Endometrial microvascular endothelial cells (primary cell): ENCODE data around the gene NELFCD. TPM values are rescaled to one million over a fixed set of nuclear protein-coding genes. Genes with fewer than 3 reads are reported as not detected.

Source experiments
- in situ Hi-C: cut with HindIII; loops from 2 replicates; pipeline ENCODE4 v1.10.0; 2017; ENCODE audit warnings: low sequenced_read_pairs, low pct_unique_long_range_greater_than_20kb; ENCODE audit errors: inconsistent ontology term
- total RNA-seq: library from RNA; depleted of rRNA; stranded (reverse); fragments of >200 nt; gene quantifications from one replicate; pipeline ENCODE4 v1.2.3, GENCODE V29; 2015; ENCODE audit errors: inconsistent ontology term

The NELFCD gene
- total RNA-seq, 1 donor from 2014 or later, result 63.8 TPM

DNA sequence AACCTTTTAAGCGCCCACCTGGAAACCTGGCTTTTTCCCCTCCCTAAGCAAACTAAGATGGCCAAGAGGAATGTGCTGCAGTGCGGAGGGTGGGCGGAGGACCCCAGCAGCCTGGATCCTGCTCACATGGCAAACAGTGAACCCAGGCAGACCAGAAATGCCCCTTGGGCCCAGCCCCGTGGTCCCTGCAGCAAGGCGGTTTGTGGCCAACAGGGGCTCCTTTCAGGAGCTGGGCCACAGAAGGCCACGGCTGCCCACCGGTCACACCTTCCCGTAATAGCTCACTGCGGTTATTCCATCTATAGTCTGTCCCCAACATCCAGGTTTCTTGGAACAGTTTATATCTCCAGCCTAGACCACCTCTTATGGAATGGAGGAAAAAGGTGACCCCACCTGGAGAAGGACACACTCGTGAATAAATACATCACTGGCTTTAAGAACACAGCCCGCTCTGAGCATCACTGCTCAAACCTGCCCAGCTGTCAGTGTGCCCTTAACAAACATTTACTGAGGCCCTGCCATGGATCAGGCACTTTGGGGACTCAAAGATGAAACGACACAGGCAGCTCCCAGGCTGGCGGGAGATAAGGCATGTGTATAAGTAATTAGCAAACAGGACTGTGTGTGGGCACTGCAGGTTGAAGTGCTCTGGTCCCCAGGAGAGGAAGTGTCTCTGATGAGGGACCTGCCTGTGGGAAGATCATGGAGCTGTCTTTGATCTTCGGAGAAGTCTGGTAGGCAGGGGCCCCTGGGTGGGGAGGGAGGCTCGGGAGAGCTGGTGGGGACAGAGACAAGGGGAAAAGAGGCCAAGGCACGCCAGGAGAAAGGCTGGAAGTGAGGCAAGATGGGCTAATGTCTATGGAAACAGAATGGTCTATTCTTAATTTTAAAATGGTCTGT, 35.0 kb downstream of the NELFCD start:
- in situ Hi-C loops, result loop anchor here (25.0 kb wide), 1 partner anchor 154 kb away; the partner anchor contains the start of genes GNAS and GNAS-AS1

DNA sequence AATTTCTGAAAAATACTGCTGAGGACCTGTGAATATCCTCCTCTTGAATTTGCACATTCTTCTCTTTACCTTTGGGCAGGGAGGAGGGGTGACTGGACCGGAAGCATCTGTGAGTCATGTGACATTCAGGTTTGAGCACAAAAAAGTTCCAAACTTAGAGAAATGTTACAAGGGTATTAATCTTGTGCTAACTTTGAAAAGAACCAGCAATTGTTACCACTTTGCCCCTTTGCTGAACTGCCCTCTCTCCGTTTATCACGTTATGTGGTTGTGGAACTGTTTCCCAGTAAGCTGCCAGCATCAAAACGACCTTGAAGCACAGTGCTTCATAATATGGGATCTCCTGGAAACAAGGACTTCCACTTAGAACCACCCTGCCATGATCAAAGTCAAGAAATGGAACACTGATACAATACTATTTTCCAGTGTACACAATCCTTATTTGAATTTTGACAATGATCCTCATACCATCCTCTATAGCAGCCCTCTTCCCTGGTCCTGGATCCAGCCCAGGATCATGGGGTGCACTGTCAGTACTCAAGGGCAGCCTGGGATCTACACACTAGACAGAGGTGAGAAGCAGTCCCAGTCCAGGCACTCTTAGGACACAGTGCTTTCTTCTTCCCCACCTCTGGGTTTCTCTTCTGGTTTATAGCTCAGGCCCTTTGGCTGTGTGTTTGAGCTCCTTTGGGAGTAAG, 35.9 kb downstream of the NELFCD start:
- in situ Hi-C loops, result loop anchor here (25.0 kb wide), 1 partner anchor 155 kb away; the partner anchor contains the start of genes GNAS and GNAS-AS1

DNA sequence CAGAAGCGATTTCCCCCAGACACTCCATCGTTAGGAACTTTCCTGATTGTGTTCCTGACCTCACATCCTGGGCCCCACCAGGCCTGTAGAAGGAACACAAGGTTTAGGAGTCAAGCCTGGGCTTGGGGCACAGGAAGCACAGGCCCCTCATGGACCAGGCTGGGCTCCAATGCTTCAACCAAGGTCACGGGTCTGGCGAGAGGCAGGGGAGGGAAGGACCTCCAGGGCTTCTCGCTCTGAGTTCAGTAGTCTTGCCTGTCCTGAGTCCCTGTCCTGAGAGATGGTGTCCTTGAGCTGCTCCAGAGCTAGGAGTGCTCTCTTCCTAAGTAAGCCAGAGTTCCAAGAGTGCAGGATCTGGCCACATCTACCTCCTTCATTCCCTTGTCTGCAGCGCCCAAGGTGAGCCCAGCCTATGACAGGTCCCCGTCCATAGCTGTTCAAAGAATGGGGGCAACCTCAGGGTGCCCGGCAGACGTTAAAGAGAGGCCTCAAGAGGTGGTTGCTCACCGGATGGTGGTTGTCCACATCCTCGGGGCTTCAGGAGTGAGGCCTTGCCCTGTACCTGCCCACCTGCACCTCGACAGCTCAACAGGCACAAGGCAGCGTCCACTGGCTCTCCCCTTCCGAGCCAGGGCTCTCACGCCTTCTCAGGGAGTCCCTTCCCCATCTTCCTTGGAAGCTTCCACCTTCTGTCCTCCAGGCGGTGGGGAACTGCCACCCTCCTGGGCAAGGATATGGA, 36.6 kb downstream of the NELFCD start:
- in situ Hi-C loops, result loop anchor here (25.0 kb wide), 1 partner anchor 155 kb away; the partner anchor contains the start of genes GNAS and GNAS-AS1

DNA sequence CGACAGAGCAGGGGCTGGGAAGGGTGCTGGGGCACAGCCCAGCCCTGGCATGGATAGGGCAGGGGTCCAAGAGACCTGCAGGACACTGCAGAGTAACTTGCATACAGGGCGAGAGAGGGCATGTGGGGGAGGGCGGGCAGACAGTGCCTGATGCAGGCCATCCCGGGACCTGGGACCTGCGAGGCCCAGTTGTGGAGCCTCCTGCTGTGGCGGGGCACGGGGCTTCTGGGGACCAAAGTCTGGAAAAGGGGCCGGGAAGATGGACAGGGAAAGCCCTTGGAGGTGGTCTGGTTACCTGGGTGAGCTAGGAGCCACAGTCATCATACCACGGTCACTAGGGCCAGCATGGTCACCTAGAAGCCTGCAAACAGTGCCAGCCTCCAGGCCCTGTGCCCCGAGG, 37.8 kb downstream of the NELFCD start:
- in situ Hi-C loops, result loop anchor here (25.0 kb wide), 1 partner anchor 157 kb away; the partner anchor contains the start of genes GNAS and GNAS-AS1

DNA sequence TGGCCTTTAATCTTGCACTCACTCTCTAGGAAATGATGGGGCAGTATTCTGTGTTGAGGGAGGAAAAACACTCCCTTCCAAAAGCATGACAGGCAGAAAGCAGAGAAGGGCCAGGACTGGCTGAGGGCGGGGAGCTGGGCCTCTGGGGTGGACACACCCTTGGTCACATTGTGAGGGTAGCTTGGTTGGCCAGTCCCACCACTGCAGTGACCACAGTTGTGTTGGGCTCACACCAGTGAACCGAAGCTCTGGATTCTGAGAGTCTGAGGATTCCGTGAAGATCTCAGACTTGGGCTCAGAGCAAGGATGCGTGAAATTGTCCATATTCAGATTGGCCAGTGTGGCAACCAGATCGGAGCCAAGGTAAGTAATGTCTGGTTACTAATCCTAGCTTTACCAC, 38.2 kb downstream of the NELFCD start, which contains the start of gene TUBB1:
TSS of gene TUBB1 (plus strand) at position 213 of the 400 bp plus-strand sequence. CDS start at position 307, 94 bp downstream.
- in situ Hi-C loops, result loop anchor here (25.0 kb wide), 1 partner anchor 157 kb away; the partner anchor contains the start of genes GNAS and GNAS-AS1

DNA sequence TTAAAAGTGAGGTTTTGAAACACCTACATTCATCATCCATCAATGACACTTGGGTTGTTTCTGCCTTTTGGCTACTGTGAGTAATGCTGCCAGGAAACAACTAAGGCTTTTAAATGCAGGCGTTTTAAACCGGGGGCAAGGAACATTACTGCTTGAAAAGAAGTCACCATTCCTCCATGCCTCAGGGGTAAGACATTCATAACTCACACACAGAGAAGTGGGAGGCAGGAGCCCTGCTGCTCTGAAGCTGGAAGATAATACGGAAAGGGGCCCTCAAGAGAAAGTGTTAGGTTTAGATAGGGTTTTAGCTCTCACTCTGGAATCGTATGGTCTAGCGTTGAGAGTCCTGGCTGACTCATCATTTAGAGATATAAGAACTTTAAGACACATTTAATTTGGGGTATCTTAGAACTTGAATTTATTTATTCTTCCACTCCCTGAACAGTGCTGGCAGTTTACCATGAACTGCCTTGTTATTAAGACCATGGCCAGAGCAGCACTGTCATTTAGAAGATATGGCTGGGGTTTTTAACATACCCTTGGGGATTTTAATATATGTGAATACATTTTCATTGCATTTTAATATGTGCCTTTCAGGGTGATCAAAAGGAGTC, 40.0 kb downstream of the NELFCD start:
- in situ Hi-C loops, result loop anchor here (25.0 kb wide), 1 partner anchor 159 kb away; the partner anchor contains the start of genes GNAS and GNAS-AS1

DNA sequence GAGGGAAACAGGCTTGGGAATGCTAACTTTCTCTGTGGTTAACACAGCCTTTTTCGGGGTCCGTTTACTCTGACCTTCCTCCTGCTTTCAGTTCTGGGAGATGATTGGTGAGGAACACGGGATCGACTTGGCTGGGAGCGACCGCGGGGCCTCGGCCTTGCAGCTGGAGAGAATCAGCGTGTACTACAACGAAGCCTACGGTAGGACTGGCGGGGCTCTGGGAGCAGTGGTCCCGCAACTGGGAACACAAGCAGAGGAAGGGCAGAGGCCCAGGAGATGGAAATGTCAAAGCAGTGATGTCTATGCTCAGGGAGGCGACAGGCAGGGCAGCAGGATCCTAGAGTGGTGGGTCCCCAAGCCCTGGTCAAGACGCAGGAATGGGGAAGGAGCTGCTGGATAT, 41.7 kb downstream of the NELFCD start:
- in situ Hi-C loops, result loop anchor here (25.0 kb wide), 1 partner anchor 160 kb away; the partner anchor contains the start of genes GNAS and GNAS-AS1

DNA sequence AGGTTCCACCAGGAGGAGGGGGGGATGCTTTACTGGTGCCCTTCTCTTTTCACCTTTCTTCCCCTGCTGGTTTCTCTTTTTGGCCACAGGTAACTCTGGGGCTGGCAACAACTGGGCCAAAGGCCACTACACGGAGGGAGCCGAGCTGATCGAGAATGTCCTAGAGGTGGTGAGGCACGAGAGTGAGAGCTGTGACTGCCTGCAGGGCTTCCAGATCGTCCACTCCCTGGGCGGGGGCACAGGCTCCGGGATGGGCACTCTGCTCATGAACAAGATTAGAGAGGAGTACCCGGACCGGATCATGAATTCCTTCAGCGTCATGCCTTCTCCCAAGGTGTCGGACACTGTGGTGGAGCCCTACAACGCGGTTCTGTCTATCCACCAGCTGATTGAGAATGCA, 42.6 kb downstream of the NELFCD start:
- in situ Hi-C loops, result loop anchor here (25.0 kb wide), 1 partner anchor 161 kb away; the partner anchor contains the start of genes GNAS and GNAS-AS1

DNA sequence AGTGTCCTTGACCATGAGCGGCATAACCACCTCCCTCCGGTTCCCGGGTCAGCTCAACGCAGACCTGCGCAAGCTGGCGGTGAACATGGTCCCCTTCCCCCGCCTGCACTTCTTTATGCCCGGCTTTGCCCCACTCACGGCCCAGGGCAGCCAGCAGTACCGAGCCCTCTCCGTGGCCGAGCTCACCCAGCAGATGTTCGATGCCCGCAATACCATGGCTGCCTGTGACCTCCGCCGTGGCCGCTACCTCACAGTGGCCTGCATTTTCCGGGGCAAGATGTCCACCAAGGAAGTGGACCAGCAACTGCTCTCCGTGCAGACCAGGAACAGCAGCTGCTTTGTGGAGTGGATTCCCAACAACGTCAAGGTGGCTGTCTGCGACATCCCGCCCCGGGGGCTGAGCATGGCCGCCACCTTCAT, 43.1 kb downstream of the NELFCD start:
- in situ Hi-C loops, result loop anchor here (25.0 kb wide), 1 partner anchor 162 kb away; the partner anchor contains the start of genes GNAS and GNAS-AS1

DNA sequence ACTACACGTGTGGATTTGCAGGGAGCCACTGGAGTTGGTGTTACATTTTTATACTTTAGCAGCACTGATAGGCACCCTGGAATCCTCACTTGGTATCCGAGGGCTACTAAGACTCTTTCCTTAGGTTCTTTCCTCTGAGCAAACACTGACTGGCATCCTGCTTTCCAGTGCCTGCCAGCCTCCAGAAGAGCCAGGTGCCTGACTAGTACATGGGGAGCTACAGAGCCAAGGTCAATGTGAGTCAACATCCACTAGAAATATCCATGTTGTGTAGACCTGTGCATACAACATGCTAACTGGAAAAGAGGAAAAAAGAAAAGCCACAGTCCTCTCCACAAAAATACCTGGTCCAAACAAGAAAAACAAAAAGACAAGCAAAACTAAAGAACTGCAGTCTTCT, 44.0 kb downstream of the NELFCD start:
- in situ Hi-C loops, result no loop called here

DNA sequence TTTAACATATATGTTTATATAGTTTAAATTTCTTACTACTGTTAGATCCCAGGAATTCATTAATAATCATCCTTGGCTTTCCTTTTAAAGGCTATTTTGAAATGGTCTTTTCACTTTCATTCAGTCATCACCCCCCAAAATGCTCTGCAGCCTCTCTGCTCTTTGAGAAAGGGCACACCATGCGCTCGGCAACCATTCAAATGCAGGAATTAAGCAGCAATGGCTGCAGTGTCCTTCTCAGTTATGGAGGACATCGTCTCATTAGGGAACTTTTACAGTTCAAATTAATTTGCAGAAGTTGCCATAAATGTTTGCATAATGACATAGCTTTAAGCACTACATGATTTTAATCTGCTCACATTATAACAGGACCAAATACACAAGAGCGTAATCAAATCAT, 44.5 kb downstream of the NELFCD start:
- in situ Hi-C loops, result no loop called here

DNA sequence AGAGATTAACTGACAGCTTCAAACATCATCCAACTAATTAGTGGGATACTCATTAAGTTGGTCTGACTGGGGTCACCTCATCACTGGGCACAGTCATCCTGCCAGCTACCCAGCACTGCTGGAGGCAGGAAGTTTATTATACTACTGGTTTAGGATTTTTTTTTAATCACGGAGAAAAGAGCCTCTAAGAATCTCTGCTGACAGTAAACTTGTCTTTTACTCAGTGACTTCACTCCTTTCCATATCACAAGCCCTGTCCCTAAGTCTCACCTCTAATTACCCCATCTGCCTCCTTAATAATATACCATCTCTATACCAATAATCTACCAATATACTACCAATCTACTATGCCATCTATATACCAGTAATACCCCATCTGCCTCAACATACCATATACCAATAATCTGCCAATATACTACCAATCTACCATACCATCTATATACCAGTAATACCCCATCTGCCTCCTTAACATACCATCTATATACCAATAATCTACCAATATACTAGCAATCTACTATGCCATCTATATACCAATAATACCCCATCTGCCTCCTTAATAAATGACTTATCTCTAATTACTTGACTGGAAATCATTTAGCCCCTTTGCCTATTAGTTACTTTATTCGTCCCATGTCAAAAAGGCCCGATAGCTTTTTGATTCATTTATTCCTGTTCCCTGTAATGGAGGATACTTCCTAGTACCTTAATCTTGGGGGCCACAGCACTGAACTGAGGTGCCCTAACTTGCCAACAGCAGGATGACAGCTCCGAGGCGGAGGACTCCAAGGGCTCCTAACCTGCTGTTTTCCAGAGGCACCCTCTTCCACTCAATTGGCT, 46.1 kb downstream of the NELFCD start:
- in situ Hi-C loops, result no loop called here

DNA sequence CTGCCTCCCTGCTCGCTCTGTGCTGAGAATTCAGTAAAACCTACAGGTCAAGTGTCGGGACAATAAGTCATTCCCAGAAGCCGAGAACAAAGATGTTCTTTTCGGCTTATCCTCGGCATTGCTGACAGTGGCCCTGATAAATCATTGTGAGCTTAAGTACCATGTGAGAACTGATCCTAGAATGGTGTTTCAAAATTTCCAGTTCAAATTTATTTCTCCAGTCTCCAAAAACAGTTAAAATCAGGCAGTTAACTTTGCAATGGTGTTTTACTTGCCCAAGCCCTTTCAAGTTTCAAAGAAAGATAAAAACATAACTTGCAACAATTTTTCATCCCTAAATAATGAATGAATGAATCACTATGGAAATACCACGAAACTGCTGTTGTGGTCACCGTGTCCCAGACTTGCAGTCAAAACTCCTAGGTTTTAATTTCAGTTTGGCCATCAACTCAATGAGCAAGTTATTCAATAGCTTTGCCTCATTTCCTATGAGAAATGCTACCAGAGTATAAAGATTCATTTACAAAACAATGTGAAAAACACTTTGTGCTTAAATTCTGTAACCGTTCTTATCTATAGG, 46.8 kb downstream of the NELFCD start:
- in situ Hi-C loops, result no loop called here

DNA sequence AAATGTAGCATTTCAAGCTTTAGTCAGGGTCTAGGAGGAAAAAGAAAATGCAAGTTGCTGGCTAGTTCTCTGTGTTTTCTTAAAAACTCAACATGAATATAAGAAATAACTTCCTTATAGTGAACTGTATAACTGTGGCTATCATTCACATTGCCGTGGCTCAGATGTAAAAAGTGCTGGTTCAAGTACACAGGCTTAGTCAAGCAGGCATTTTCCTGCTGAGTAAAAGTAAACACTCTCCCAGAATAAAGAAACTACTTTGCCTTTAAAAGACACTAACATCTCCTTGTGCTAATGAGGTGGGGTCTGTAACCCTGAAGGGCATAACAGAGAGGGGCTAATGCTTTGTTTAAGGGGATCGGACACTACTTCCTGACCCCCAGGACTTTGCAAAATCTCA, 47.8 kb downstream of the NELFCD start:
- in situ Hi-C loops, result no loop called here

DNA sequence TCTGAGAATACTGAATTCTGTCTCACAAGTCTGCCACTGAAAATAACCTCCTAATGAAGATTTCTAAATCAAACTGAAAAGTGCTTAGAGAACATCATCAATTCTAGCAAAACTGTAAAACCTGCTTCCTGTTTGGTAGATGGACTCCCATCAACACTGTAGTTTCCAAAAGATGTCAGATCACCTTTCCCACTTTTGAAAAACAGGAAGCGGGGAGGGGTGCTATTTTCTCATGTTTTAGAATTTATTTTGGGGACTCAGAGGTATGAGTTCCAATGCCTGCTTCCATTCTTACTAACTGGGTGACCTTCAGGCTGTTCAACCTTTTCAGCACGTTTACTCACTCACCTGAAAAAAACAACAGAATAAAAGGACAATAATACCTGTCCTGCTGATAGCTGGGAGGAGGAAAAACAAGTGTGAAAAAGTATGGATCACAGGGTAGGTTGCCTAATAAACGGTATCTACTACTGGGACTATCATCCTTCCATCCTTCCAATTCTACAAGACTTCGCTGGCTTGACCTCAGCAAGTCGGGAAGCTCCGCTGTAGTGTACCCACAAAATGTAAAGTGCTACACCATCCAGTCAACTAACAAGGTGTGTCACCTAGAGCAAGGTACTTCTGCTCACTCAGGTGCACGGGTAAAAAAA, 50.0 kb downstream of the NELFCD start:
- in situ Hi-C loops, result no loop called here

DNA sequence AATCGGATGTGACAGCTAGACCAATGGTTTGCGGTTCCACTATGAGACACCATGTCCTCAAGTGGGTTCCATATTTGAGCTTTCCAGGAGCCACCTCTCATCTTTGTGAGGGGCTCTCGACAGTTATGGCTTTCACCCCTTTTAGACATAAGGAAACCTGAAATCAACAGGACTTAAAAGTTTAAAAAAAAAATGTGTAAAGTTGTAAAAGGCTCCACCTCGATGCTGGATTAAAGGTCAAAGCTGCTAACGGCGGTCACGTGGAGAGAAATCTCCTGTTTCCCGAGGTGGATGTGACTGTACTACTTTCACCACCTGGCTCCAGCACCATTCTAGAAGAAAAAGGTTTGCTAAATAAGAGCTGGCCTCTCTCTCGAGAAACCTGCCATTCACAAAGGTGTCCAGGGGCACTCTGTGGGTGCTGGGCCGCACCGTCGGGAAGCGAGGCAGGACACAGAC, 50.5 kb downstream of the NELFCD start:
- in situ Hi-C loops, result no loop called here
